Measurements from ENCODE around the gene AKIRIN2. TPM values are rescaled to one million over a fixed set of nuclear protein-coding genes. Genes with fewer than 3 reads are reported as not detected.
"Not testable (repeated sequence)": the region's sequence is repeated elsewhere in the genome, so short reads cannot be mapped to it uniquely, and the experiment has no call there.

The AKIRIN2 gene
- total RNA-seq, 1 donor from 2014 or later, result 23.5 TPM

DNA sequence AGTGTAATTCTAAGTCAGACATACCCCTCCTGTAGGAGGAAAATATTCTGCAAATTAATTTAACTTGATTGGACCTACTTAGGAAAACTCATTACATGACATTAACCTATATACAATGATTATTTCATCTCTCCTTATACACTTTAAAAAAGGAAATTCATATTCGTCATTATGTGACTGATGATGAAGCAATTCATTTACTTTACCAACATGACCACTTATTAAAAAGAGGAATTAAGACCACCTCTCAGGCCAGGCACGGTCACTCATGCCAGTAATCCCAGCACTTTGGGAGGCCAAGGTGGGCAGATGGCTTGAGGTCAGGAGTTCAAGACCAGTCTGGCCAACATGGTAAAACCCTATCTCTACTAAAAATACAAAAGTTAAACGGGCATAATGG, 11.6 kb downstream of the AKIRIN2 start:
- Histone ChIP-seq H3K27ac (ENCODE audit: low read depth, low read length) (peak overlapping the region; percentile 65), H3K9ac (ENCODE audit: low read depth in 1 of 3, low read length in 3 of 3) (no peak overlapping the region), H3K4me3 (ENCODE audit: low read length in 3 of 3) (no peak overlapping the region), H3K4me1 (ENCODE audit: control insufficient read depth in 3 of 3, insufficient read depth in 3 of 3, low read length in 3 of 3) (peaks cover 34 to 50% (median 50%) of the 10 kb centered on the region in 3 donors), H3K9me3 (ENCODE audit: control insufficient read depth in 3 of 3, low read length in 3 of 3) (no peaks in the 10 kb centered on the region), H3K27me3 (ENCODE audit: control insufficient read depth in 3 of 3, insufficient read depth in 3 of 3, low read length in 3 of 3) (no peaks in the 10 kb centered on the region), H3K36me3 (ENCODE audit: control insufficient read depth in 3 of 3, insufficient read depth in 3 of 3, low read length in 3 of 3) (no peaks in the 10 kb centered on the region)

DNA sequence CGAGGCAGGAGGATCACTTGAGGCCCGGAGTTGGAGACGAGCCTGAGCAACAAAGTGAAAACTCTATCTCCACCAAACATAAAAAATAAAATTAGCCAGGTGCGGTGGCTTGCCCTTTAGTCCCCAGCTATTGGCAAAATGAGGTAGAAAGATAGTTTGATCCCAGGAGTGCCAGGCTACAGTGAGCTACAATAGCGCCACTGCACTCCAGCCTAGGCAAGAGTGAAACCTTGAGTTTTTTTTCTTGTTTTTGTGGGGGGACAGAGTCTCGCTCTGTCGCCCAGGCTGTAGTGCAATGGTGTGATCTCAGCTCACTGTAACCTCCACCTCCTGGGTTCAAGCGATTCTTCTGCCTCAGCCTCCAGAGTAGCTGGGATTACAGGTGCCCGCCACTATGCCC, 14.1 kb downstream of the AKIRIN2 start:
- Histone ChIP-seq H3K27ac (ENCODE audit: low read depth, low read length) (peak overlapping the region; percentile 19), H3K4me1 (ENCODE audit: control insufficient read depth in 3 of 3, insufficient read depth in 3 of 3, low read length in 3 of 3) (peaks cover 43 to 57% (median 47%) of the 10 kb centered on the region in 3 donors)
- not testable (repeated sequence) for H3K9ac ChIP-seq (ENCODE audit: low read depth in 1 of 3, low read length in 3 of 3); H3K27me3 ChIP-seq (ENCODE audit: control insufficient read depth in 3 of 3, insufficient read depth in 3 of 3, low read length in 3 of 3); H3K4me3 ChIP-seq (ENCODE audit: low read length in 3 of 3); H3K36me3 ChIP-seq (ENCODE audit: control insufficient read depth in 3 of 3, insufficient read depth in 3 of 3, low read length in 3 of 3); H3K9me3 ChIP-seq (ENCODE audit: control insufficient read depth in 3 of 3, low read length in 3 of 3)

DNA sequence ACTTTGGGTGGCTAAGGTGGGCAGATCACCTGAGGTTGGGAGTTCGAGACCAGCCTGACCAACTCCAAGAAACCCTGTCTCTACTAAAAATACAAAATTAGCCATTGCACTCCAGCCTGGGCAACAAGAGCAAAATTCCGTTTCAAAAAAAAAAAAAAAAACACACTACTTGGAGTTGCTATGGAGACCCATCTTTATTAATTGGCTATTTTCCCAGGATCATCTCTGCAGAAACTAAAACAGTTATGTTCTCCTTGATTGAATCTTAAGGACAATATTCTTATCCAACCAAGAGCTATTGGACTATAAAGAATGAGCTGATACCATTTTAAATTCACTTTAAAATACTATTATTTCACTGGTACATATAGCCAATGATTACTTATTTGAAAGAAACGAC, 14.7 kb downstream of the AKIRIN2 start:
- Histone ChIP-seq H3K9me3 (ENCODE audit: control insufficient read depth in 3 of 3, low read length in 3 of 3) (no peaks in the 10 kb centered on the region), H3K27me3 (ENCODE audit: control insufficient read depth in 3 of 3, insufficient read depth in 3 of 3, low read length in 3 of 3) (no peaks in the 10 kb centered on the region), H3K4me3 (ENCODE audit: low read length in 3 of 3) (no peak overlapping the region), H3K36me3 (ENCODE audit: control insufficient read depth in 3 of 3, insufficient read depth in 3 of 3, low read length in 3 of 3) (no peaks in the 10 kb centered on the region), H3K27ac (ENCODE audit: low read depth, low read length) (peak overlapping the region; percentile 13), H3K4me1 (ENCODE audit: control insufficient read depth in 3 of 3, insufficient read depth in 3 of 3, low read length in 3 of 3) (peaks cover 44 to 57% (median 49%) of the 10 kb centered on the region in 3 donors), H3K9ac (ENCODE audit: low read depth in 1 of 3, low read length in 3 of 3) (no peak overlapping the region)

DNA sequence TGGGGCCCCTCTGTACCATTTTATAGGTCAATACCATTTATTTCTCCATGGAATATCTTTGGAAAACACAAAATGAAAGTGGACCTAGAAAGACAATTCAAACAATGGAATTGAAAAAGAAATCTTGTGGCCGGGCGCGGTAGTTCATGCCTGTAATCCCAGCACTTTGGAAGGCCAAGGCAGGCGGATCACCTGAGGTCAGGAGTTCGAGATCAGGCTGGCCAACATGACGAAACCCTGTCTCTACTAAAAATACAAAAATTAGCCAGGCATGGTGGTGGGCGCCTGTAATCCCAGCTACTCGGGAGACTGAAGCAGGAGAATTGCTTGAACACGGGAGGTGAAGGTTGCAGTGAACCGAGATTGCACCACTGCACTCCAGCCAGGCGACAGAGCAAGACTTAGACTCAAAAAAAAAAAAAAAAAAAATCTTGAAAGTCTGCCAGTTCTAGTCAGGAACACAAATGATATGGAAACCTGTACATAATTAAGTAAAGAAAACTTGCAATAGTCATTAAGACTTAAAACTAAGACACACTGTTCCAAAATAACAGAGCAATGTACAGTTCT, 15.3 kb downstream of the AKIRIN2 start:
- H3K27me3 ChIP-seq (ENCODE audit: control insufficient read depth in 3 of 3, insufficient read depth in 3 of 3, low read length in 3 of 3); H3K9me3 ChIP-seq (ENCODE audit: control insufficient read depth in 3 of 3, low read length in 3 of 3); H3K9ac ChIP-seq (ENCODE audit: low read depth in 1 of 3, low read length in 3 of 3); H3K4me3 ChIP-seq (ENCODE audit: low read length in 3 of 3); H3K36me3 ChIP-seq (ENCODE audit: control insufficient read depth in 3 of 3, insufficient read depth in 3 of 3, low read length in 3 of 3): not testable (repeated sequence)
- peaks cover 41 to 53% (median 47%) of the 10 kb centered on the region in 3 donors for H3K4me1 ChIP-seq (ENCODE audit: control insufficient read depth in 3 of 3, insufficient read depth in 3 of 3, low read length in 3 of 3)
- peak overlapping the region; percentile 17 for H3K27ac ChIP-seq (ENCODE audit: low read depth, low read length)

DNA sequence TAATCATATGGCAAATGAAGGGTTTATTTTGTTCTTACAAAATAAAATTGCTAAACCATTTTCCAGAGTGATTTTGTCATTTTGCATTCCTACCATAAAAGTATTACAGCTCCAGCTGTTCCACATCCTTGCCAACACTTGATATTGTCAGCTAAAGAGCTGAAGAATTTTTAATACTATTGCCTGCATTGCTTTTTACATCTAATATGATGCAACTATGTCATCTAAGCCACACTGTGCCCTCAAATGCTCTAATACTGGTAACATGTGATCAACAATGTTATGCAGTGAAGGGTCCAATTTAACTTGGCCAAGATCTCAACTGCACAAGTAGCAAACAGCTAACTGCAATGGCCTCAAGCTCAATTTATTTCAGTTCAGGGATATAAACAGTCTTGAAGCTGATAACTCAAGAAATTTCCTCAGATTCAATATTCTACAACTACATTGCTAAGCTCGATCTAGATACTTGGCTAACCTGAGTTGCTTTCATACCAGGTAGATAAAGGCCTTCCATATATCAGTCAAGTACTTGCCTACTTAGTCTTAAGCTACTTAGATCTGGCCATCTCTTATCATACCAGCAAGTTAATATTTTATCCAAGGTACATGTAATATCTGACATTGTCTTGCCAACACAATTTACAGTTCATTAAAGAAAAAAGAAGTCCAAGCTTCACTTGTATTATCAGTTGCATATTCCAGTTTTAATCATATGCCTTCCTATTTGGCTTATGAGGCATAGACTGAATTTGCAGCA, 17.0 kb downstream of the AKIRIN2 start:
- H3K27me3 ChIP-seq (ENCODE audit: control insufficient read depth in 3 of 3, insufficient read depth in 3 of 3, low read length in 3 of 3), result no peaks in the 10 kb centered on the region
- H3K9ac ChIP-seq (ENCODE audit: low read depth in 1 of 3, low read length in 3 of 3), result no peak overlapping the region
- no peak overlapping the region for H3K4me3 ChIP-seq (ENCODE audit: low read length in 3 of 3)
- H3K36me3 ChIP-seq (ENCODE audit: control insufficient read depth in 3 of 3, insufficient read depth in 3 of 3, low read length in 3 of 3), result no peaks in the 10 kb centered on the region
- peak overlapping the region; percentile 48 for H3K27ac ChIP-seq (ENCODE audit: low read depth, low read length)
- H3K9me3 ChIP-seq (ENCODE audit: control insufficient read depth in 3 of 3, low read length in 3 of 3), result no peaks in the 10 kb centered on the region
- H3K4me1 ChIP-seq (ENCODE audit: control insufficient read depth in 3 of 3, insufficient read depth in 3 of 3, low read length in 3 of 3), result peaks cover 37 to 38% (median 37%) of the 10 kb centered on the region in 3 donors

DNA sequence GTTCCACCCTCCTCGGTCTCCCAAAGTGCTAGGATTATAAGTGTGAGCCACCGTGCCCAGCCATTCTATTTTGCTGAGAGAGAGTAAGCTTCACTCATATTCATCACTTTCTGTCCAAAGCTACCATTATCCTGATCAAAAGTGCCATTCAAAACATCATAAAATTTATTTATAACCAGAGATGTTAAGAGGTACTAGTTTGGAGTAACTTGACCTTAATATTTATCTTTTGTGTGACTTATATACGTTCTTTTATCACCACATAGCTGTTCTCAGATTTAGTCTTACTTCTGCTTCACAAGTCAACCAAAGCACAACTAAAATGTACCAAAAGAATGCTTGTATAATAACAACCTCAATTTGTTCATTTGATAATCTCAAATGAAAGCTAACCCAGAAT, 18.1 kb downstream of the AKIRIN2 start:
- Histone ChIP-seq H3K9me3 (ENCODE audit: control insufficient read depth in 3 of 3, low read length in 3 of 3) (no peaks in the 10 kb centered on the region), H3K4me1 (ENCODE audit: control insufficient read depth in 3 of 3, insufficient read depth in 3 of 3, low read length in 3 of 3) (peaks cover 31 to 32% (median 31%) of the 10 kb centered on the region in 3 donors), H3K4me3 (ENCODE audit: low read length in 3 of 3) (no peak overlapping the region), H3K27ac (ENCODE audit: low read depth, low read length) (no peak overlapping the region), H3K36me3 (ENCODE audit: control insufficient read depth in 3 of 3, insufficient read depth in 3 of 3, low read length in 3 of 3) (peaks cover 0 to 6% (median 3%) of the 10 kb centered on the region in 3 donors), H3K27me3 (ENCODE audit: control insufficient read depth in 3 of 3, insufficient read depth in 3 of 3, low read length in 3 of 3) (no peaks in the 10 kb centered on the region), H3K9ac (ENCODE audit: low read depth in 1 of 3, low read length in 3 of 3) (no peak overlapping the region)

DNA sequence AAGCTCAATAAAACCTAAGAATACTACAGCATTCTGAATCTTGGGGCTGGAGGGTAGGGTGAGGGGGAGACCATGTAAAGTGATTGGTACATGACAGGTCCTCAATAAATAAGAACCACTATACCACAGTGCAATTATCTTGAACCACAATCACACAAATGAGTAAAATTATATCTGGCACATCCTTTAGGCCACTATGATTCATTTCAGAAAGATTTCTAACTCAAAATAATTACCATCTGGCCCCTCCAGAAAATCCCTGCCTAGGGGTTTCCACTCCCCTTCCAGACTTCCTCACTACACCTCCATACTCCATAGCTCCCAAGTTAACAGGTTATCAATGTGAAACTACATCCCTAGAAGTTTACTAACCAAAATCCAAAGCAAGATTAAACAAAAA, 19.7 kb downstream of the AKIRIN2 start:
- no peaks in the 10 kb centered on the region for H3K27me3 ChIP-seq (ENCODE audit: control insufficient read depth in 3 of 3, insufficient read depth in 3 of 3, low read length in 3 of 3)
- no peak overlapping the region for H3K9ac ChIP-seq (ENCODE audit: low read depth in 1 of 3, low read length in 3 of 3)
- peaks cover 26 to 29% (median 27%) of the 10 kb centered on the region in 3 donors for H3K4me1 ChIP-seq (ENCODE audit: control insufficient read depth in 3 of 3, insufficient read depth in 3 of 3, low read length in 3 of 3)
- no peak overlapping the region for H3K27ac ChIP-seq (ENCODE audit: low read depth, low read length)
- H3K4me3 ChIP-seq (ENCODE audit: low read length in 3 of 3), result no peak overlapping the region
- H3K36me3 ChIP-seq (ENCODE audit: control insufficient read depth in 3 of 3, insufficient read depth in 3 of 3, low read length in 3 of 3), result peaks cover 0 to 8% (median 3%) of the 10 kb centered on the region in 3 donors
- no peaks in the 10 kb centered on the region for H3K9me3 ChIP-seq (ENCODE audit: control insufficient read depth in 3 of 3, low read length in 3 of 3)

DNA sequence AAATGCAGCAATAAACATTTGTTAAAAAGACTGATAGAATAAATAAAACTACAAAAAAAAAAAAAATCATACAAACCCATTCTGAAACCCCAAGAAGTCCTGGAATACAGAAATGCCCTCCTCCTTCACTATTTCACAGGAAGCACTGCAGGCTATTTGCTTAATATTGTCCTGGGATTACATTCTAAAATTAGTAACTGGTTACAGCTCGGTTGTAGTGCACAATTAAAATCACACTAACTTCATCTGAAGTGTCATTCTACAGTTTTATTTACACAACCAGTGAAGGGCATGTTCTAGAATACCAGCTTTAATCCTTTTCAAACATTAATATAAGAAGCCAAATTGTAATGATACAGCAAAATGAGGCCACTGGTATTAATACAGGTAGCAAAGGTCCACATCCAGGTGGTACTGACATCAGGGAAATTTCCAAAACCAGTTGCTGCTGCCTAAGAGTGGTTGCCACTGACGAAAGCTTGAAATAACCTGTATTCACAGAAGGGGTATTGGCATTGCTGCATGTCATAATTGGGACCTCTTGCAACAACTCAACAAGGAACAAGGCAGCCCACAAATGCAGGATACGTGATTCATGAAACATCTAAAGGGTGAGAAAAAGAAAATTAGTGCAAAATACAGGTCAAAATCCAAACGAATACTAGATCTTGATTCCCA, 26.9 kb downstream of the AKIRIN2 start:
- no peaks in the 10 kb centered on the region for H3K27me3 ChIP-seq (ENCODE audit: control insufficient read depth in 3 of 3, insufficient read depth in 3 of 3, low read length in 3 of 3)
- H3K9ac ChIP-seq (ENCODE audit: low read depth in 1 of 3, low read length in 3 of 3), result no peak overlapping the region
- H3K27ac ChIP-seq (ENCODE audit: low read depth, low read length), result no peak overlapping the region
- peaks cover 6 to 20% (median 12%) of the 10 kb centered on the region in 3 donors for H3K36me3 ChIP-seq (ENCODE audit: control insufficient read depth in 3 of 3, insufficient read depth in 3 of 3, low read length in 3 of 3)
- H3K4me1 ChIP-seq (ENCODE audit: control insufficient read depth in 3 of 3, insufficient read depth in 3 of 3, low read length in 3 of 3), result peaks cover 6 to 23% (median 9%) of the 10 kb centered on the region in 3 donors
- H3K4me3 ChIP-seq (ENCODE audit: low read length in 3 of 3), result no peak overlapping the region
- no peaks in the 10 kb centered on the region for H3K9me3 ChIP-seq (ENCODE audit: control insufficient read depth in 3 of 3, low read length in 3 of 3)

DNA sequence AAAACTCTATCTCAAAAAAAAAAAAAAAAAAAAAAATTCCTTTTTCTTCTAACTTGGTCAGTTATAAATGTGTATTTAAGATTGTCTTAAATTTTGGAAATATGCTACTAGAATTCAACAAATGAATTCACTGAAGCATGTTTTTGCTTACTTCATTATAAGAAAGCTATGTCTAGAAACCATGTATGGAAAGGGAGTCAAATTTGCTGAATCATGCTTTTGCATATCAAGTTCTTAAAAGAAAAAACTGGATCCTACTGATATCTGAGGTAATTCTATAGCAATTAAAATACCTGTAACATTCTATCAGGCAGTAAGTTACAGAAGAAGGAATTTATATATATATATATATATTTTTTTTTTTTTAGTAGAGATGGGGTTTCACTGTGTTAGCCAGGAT, 27.7 kb downstream of the AKIRIN2 start:
- H3K36me3 ChIP-seq (ENCODE audit: control insufficient read depth in 3 of 3, insufficient read depth in 3 of 3, low read length in 3 of 3), result peaks cover 6 to 18% (median 12%) of the 10 kb centered on the region in 3 donors
- H3K4me1 ChIP-seq (ENCODE audit: control insufficient read depth in 3 of 3, insufficient read depth in 3 of 3, low read length in 3 of 3), result peaks cover 6 to 18% (median 9%) of the 10 kb centered on the region in 3 donors
- no peak overlapping the region for H3K4me3 ChIP-seq (ENCODE audit: low read length in 3 of 3)
- no peak overlapping the region for H3K9ac ChIP-seq (ENCODE audit: low read depth in 1 of 3, low read length in 3 of 3)
- H3K9me3 ChIP-seq (ENCODE audit: control insufficient read depth in 3 of 3, low read length in 3 of 3), result no peaks in the 10 kb centered on the region
- H3K27ac ChIP-seq (ENCODE audit: low read depth, low read length), result no peak overlapping the region
- no peaks in the 10 kb centered on the region for H3K27me3 ChIP-seq (ENCODE audit: control insufficient read depth in 3 of 3, insufficient read depth in 3 of 3, low read length in 3 of 3)

DNA sequence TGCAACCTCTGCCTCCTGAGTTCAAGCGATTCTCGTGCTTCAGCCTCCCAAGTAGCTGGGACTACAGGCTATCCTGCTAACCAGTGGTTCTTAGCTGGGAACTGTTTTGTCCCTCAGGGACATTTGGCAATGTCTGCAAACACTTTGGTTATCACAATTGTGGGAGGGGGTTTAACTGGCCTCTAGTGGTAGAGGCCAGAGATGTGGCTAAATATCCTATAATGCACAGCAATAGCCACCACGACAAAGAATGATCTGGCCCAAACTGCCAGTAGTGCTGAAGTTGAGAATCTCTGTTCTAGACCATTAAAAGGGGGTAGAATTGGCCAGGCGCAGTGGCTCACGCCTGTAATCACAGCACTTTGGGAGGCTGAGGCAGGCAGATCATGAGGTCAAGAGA, 28.8 kb downstream of the AKIRIN2 start:
- Histone ChIP-seq H3K36me3 (ENCODE audit: control insufficient read depth in 3 of 3, insufficient read depth in 3 of 3, low read length in 3 of 3) (peaks cover 6 to 15% (median 9%) of the 10 kb centered on the region in 3 donors), H3K9me3 (ENCODE audit: control insufficient read depth in 3 of 3, low read length in 3 of 3) (no peaks in the 10 kb centered on the region), H3K9ac (ENCODE audit: low read depth in 1 of 3, low read length in 3 of 3) (no peak overlapping the region), H3K27me3 (ENCODE audit: control insufficient read depth in 3 of 3, insufficient read depth in 3 of 3, low read length in 3 of 3) (no peaks in the 10 kb centered on the region), H3K4me3 (ENCODE audit: low read length in 3 of 3) (no peak overlapping the region), H3K4me1 (ENCODE audit: control insufficient read depth in 3 of 3, insufficient read depth in 3 of 3, low read length in 3 of 3) (peaks cover 6 to 18% (median 9%) of the 10 kb centered on the region in 3 donors), H3K27ac (ENCODE audit: low read depth, low read length) (no peak overlapping the region)

Measured in skeletal muscle tissue (tissue), 4 donors.